ENCODE results near the gene KRT86. TPM values are rescaled to one million over a fixed set of nuclear protein-coding genes. Genes with fewer than 3 reads are reported as not detected.

Gene KRT86
- total RNA-seq, 4 donors from 2014 or later, result 1.7 TPM; not detected in 3

GRCh38 chr12:52253391-52254179 lies 20.9 kb upstream of the KRT86 start:
- H3K27me3 ChIP-seq, result peaks cover 63% of the 10 kb centered on the region
- H3K4me1 ChIP-seq, result peaks cover 0 to 26% (median 8%) of the 10 kb centered on the region in 3 donors
- TF ChIP-seq POLR2A (IDR thresholded peaks at IDR 0.05) (no peak), EP300 (IDR thresholded peaks at IDR 0.05) (no peak), POLR2AphosphoS5 (IDR thresholded peaks at IDR 0.05) (no peak), CTCF (IDR thresholded peaks at IDR 0.05) (no peak)
- H3K9me3 ChIP-seq, result no peaks in the 10 kb centered on the region
- no peak overlapping the region for H3K4me3 ChIP-seq
- H3K36me3 ChIP-seq, result no peaks in the 10 kb centered on the region
- ATAC-seq, result no peak
- H3K27ac ChIP-seq, result no peak overlapping the region
- 90% methylated on average over 2 of the region's 14 CpGs; no CpG with 5 or more reads in 1 of the 2 donors for WGBS, 2 donors (ENCODE audit: low coverage in 1 of 2)

GRCh38 chr12:52254180-52254964 lies 20.1 kb upstream of the KRT86 start:
- Histone ChIP-seq H3K4me1 (peaks cover 0 to 20% (median 7%) of the 10 kb centered on the region in 3 donors), H3K27ac (no peak overlapping the region), H3K9me3 (no peaks in the 10 kb centered on the region), H3K36me3 (no peaks in the 10 kb centered on the region), H3K4me3 (no peak overlapping the region), H3K27me3 (peaks cover 62% of the 10 kb centered on the region)
- 79 to 100% methylated on average over 1 to 3 of the region's 10 CpGs for WGBS, 2 donors (ENCODE audit: low coverage in 1 of 2)
- ATAC-seq, result no peak
- no peak for TF ChIP-seq CTCF (IDR thresholded peaks at IDR 0.05)
- TF ChIP-seq POLR2AphosphoS5 (IDR thresholded peaks at IDR 0.05), result no peak
- no peak for TF ChIP-seq POLR2A (IDR thresholded peaks at IDR 0.05)
- no peak for TF ChIP-seq EP300 (IDR thresholded peaks at IDR 0.05)

- TF ChIP-seq CTCF (IDR thresholded peaks at IDR 0.05) (no peak), POLR2A (IDR thresholded peaks at IDR 0.05) (no peak)
- peaks cover 0 to 12% (median 7%) of the 10 kb centered on the region in 3 donors for H3K4me1 ChIP-seq
- no peaks in the 10 kb centered on the region for H3K36me3 ChIP-seq
- peaks cover 54% of the 10 kb centered on the region for H3K27me3 ChIP-seq
- ATAC-seq, result no peak
- no peak overlapping the region for H3K27ac ChIP-seq
- 73 to 92% methylated on average over 3 to 5 of the region's 7 CpGs for WGBS, 2 donors (ENCODE audit: low coverage in 1 of 2)
- no peaks in the 10 kb centered on the region for H3K9me3 ChIP-seq
- no peak overlapping the region for H3K4me3 ChIP-seq
Observed at GRCh38 chr12:52254965-52255751, 19.3 kb upstream of the KRT86 start.

GRCh38 chr12:52255926-52256583 lies 18.4 kb upstream of the KRT86 start:
- TF ChIP-seq EP300 (IDR thresholded peaks at IDR 0.05) (no peak), POLR2AphosphoS5 (IDR thresholded peaks at IDR 0.05) (no peak), CTCF (IDR thresholded peaks at IDR 0.05) (no peak), POLR2A (IDR thresholded peaks at IDR 0.05) (no peak)
- peaks cover 0 to 9% (median 7%) of the 10 kb centered on the region in 3 donors for H3K4me1 ChIP-seq
- H3K36me3 ChIP-seq, result no peaks in the 10 kb centered on the region
- H3K4me3 ChIP-seq, result no peak overlapping the region
- ATAC-seq, result no peak
- H3K9me3 ChIP-seq, result no peaks in the 10 kb centered on the region
- 76 to 83% methylated on average over 4 of the region's 9 CpGs for WGBS, 2 donors (ENCODE audit: low coverage in 1 of 2)
- no peak overlapping the region for H3K27ac ChIP-seq
- H3K27me3 ChIP-seq, result peaks cover 51% of the 10 kb centered on the region

Data from gastroesophageal sphincter (tissue), 4 donors.